PC-9 (cell line): ENCODE results near the gene MYO16. TPM values are rescaled to one million over a fixed set of nuclear protein-coding genes. Genes with fewer than 3 reads are reported as not detected.

Source experiments
- BruUV-seq: library from RNA; stranded (reverse); fragments of 400-500 nt; replicated peaks from 2 replicates; lab custom pipeline; 2021; lab: Mats Ljungman, UMichigan
- CTCF ChIA-PET: fragments of 300-600 bp; sonication (Branson Sonifier 250); formaldehyde crosslinking; loops from one replicate; lab custom pipeline; 2022; ENCODE audit warnings: antibody characterized with exemption; lab: Charles Lee
- POLR2A ChIA-PET: fragments of 300-600 bp; sonication (Branson Sonifier 250); formaldehyde crosslinking; loops from one replicate; lab custom pipeline; 2022; ENCODE audit warnings: antibody characterized with exemption; ENCODE audit not compliant: unreplicated experiment; lab: Charles Lee
- DNase-seq, 2 experiments: peaks; one replicate each; pipeline versions ENCODE4 v3.0.0 to v3.0.0-alpha.2; 2015 to 2022; ENCODE audit warnings: mixed read lengths in 1 of 2
- H2AFZ ChIP-seq: fragments of 200-600 bp; sonication (generic); 2 replicates; pipeline ENCODE4 v1.8.1; 2017; ENCODE audit warnings: antibody characterized with exemption
- H3F3A ChIP-seq: fragments of 200-600 bp; sonication (generic); 2 replicates; pipeline ENCODE4 v1.8.1; 2017; ENCODE audit warnings: antibody characterized with exemption, mild to moderate bottlenecking, low read depth; ENCODE audit not compliant: insufficient read depth
- H3K27ac ChIP-seq: fragments of 200-600 bp; sonication (generic); 2 replicates; pipeline ENCODE4 v1.6.1; 2016; ENCODE audit warnings: mixed run types
- H3K27me3 ChIP-seq: fragments of 200-600 bp; sonication (generic); 2 replicates; pipeline ENCODE4 v1.6.1; 2016; ENCODE audit warnings: low read depth, mixed run types; ENCODE audit not compliant: insufficient read depth
- H3K36me3 ChIP-seq: fragments of 200-600 bp; sonication (generic); 2 replicates; pipeline ENCODE4 v1.6.1; 2016; ENCODE audit warnings: low read depth, mixed run types
- H3K4me1 ChIP-seq: fragments of 200-600 bp; sonication (generic); replicated peaks from 2 replicates; pipeline ENCODE4 v1.6.1; 2016; ENCODE audit warnings: mixed run types; ENCODE audit not compliant: insufficient read depth
- H3K4me2 ChIP-seq: fragments of 200-600 bp; sonication (generic); 2 replicates; pipeline ENCODE4 v1.6.1; 2017; ENCODE audit warnings: mixed run types
- H3K4me3 ChIP-seq: fragments of 200-600 bp; sonication (generic); 2 replicates; pipeline ENCODE4 v1.6.1; 2016; ENCODE audit warnings: mixed run types
- H3K79me2 ChIP-seq: fragments of 200-600 bp; sonication (generic); 2 replicates; pipeline ENCODE4 v1.6.1; 2017; ENCODE audit warnings: low read depth, mixed run types
- H3K9me2 ChIP-seq: fragments of 200-600 bp; sonication (generic); 2 replicates; pipeline ENCODE4 v1.8.1; 2017; ENCODE audit warnings: mild to moderate bottlenecking; ENCODE audit not compliant: insufficient read depth
- H3K9me3 ChIP-seq: fragments of 200-600 bp; sonication (generic); 2 replicates; pipeline ENCODE4 v1.8.1; 2016; ENCODE audit warnings: low read depth; ENCODE audit not compliant: insufficient read depth
- H4K20me1 ChIP-seq: fragments of 200-600 bp; sonication (generic); 2 replicates; pipeline ENCODE4 v1.8.1; 2017; ENCODE audit not compliant: insufficient read depth
- EZH2 ChIP-seq: fragments of 200-600 bp; sonication (generic); IDR thresholded peaks from 2 replicates; pipeline ENCODE4 v1.8.0; 2017; ENCODE audit warnings: antibody characterized with exemption, low read depth
- intact Hi-C: fragments of 100-400 bp; cut with micrococcal nuclease; formaldehyde crosslinking; loops from one replicate; pipeline ENCODE4 v1.10.0; 2022; ENCODE audit not compliant: unreplicated experiment
- total RNA-seq: library from RNA; stranded (reverse); gene quantifications from 2 replicates; pipeline ENCODE4 v1.2.3, GENCODE V29; 2021
- TF ChIP-seq, protein P1 (sequence below): fragments of 200-600 bp; sonication (generic); conservative IDR thresholded peaks from 2 replicates; pipeline ENCODE4 v1.6.1; 2017; ENCODE audit warnings: mixed run types, antibody characterized with exemption, mild to moderate bottlenecking, moderate library complexity

Gene MYO16
- total RNA-seq, 1 experiment from 2014 or later, result 0.59 TPM

DNA sequence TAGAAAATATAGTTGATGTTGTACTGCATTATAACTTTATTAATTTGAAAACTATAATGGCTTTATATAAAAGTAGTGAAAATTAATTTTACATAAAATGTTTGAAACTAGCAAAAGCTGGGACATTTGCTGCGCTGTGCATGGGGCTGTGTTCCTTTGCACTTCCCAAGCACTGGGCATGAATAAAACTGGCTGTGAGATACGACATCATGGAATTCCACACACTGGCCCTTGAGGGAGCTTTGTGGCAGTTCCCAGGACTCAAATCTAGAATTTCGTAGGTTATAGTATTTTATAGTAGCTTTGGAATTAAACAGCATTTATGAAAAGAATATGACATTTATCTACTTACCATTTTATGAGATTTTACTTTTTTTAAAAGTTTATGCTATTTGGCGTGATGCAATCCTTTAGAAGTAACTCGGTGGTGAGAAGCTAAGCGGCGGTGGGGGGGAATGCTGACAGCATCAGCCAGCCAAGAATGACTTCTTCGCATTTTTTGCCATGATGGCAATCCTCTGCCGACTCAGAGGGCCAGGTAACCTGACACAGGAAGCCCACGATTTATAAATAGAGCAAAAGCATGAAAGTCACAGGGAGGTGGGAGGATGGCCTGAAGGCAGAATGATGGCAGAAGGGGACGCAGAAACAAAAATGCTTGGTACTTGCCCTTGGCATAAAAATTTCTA, 553.5 kb downstream of the MYO16 start:
- Histone ChIP-seq H3K27ac (no peak overlapping the region), H3K4me3 (no peak overlapping the region), H3K9me3 (no peaks in the 10 kb centered on the region), H3K4me2 (no peak overlapping the region), H2AFZ (no peak overlapping the region), H3F3A (peaks cover 10% of the 10 kb centered on the region; the same call in 1 of the 2 replicates), H3K27me3 (no peaks in the 10 kb centered on the region), H4K20me1 (no peaks in the 10 kb centered on the region), H3K36me3 (peaks cover 5% of the 10 kb centered on the region; the same call in 1 of the 2 replicates), H3K79me2 (no peaks in the 10 kb centered on the region), H3K9me2 (no peaks in the 10 kb centered on the region), H3K4me1 (no peaks in the 10 kb centered on the region)
- POLR2A ChIA-PET, result no interaction called here
- CTCF ChIA-PET, result no interaction called here
- TF ChIP-seq EZH2, result no peak
- TF ChIP-seq, protein P1, sequence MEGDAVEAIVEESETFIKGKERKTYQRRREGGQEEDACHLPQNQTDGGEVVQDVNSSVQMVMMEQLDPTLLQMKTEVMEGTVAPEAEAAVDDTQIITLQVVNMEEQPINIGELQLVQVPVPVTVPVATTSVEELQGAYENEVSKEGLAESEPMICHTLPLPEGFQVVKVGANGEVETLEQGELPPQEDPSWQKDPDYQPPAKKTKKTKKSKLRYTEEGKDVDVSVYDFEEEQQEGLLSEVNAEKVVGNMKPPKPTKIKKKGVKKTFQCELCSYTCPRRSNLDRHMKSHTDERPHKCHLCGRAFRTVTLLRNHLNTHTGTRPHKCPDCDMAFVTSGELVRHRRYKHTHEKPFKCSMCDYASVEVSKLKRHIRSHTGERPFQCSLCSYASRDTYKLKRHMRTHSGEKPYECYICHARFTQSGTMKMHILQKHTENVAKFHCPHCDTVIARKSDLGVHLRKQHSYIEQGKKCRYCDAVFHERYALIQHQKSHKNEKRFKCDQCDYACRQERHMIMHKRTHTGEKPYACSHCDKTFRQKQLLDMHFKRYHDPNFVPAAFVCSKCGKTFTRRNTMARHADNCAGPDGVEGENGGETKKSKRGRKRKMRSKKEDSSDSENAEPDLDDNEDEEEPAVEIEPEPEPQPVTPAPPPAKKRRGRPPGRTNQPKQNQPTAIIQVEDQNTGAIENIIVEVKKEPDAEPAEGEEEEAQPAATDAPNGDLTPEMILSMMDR, result no peak
- intact Hi-C loops, result no loop called here
- BruUV-seq, result no TSS peak
- DNase-seq, result no peak

DNA sequence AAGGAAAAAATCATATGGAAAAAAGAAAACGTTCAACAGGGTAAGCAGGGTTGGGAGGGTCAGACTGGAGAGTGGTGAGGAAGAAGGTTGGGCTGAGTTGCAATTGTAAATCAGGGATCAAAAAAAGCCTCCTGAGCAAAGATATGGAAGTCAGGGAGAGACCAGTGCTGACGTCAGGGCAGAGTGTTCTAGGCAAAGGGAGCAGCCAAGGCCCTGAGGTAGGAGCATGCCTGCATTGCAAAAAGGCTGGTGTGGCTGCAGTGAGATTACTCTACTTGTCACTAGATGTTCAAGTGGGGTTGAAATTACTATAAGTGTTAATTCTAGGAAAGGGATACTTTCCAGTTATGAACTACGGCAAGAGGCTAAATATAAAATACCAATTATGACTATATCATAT, 562.0 kb downstream of the MYO16 start:
- no TSS peak for BruUV-seq
- H4K20me1 ChIP-seq, result no peaks in the 10 kb centered on the region
- H3K9me2 ChIP-seq, result no peaks in the 10 kb centered on the region
- H3K4me1 ChIP-seq, result no peaks in the 10 kb centered on the region
- peaks cover 4% of the 10 kb centered on the region; the same call in 1 of the 2 replicates for H3F3A ChIP-seq
- ChIA-PET CTCF (no interaction called here), POLR2A (no interaction called here)
- TF ChIP-seq, protein P1, result no peak
- no peak for TF ChIP-seq EZH2
- H3K4me2 ChIP-seq, result no peak overlapping the region
- intact Hi-C loops, result no loop called here
- no peaks in the 10 kb centered on the region for H3K9me3 ChIP-seq
- H3K27me3 ChIP-seq, result no peaks in the 10 kb centered on the region
- H3K79me2 ChIP-seq, result no peaks in the 10 kb centered on the region
- H3K27ac ChIP-seq, result no peak overlapping the region
- DNase-seq, result no peak
- H3K4me3 ChIP-seq, result no peak overlapping the region
- H3K36me3 ChIP-seq, result no peaks in the 10 kb centered on the region
- no peak overlapping the region for H2AFZ ChIP-seq

DNA sequence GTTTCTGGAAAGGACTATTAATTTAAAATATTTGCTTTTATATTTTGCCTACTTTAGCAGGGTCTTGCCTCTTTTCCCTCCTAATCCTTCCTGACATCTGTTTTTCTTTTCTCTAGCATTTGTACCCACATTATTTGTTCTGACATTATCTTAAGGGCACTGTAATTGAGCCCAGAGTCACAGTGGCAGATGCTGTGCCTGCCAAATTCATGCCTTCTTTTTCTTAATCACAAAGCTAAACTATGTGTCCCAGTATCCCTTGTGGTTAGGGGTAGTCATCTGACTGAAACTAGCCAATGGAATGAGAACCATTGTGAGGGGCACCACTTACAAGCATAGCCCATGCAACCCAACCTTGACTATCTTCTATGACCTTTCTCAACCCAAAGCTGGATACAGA, 562.9 kb downstream of the MYO16 start:
- H3K9me2 ChIP-seq, result no peaks in the 10 kb centered on the region
- no peaks in the 10 kb centered on the region for H3K4me1 ChIP-seq
- H3K79me2 ChIP-seq, result no peaks in the 10 kb centered on the region
- no TSS peak for BruUV-seq
- 0 out of 2 replicates have a peak, but pooled peaks cover 7% of the 10 kb centered on the region for H3K36me3 ChIP-seq
- ChIA-PET CTCF (interaction anchor here (0.7 kb wide), 1 partner anchor 36 kb away, joined by 3 read pairs; no protein-coding TSS in a partner anchor), POLR2A (interaction anchor here (0.5 kb wide), 2 partner anchors 51 to 72 kb away, joined by 3 read pairs; no protein-coding TSS in a partner anchor)
- H3K4me2 ChIP-seq, result no peak overlapping the region
- no peak overlapping the region for H2AFZ ChIP-seq
- no peak overlapping the region for H3K4me3 ChIP-seq
- H3F3A ChIP-seq, result no peaks in the 10 kb centered on the region; the same call in 1 of the 2 replicates
- intact Hi-C loops, result no loop called here
- no peak overlapping the region for H3K27ac ChIP-seq
- no peaks in the 10 kb centered on the region for H3K27me3 ChIP-seq
- H4K20me1 ChIP-seq, result no peaks in the 10 kb centered on the region
- TF ChIP-seq EZH2, result no peak
- TF ChIP-seq, protein P1, result no peak
- H3K9me3 ChIP-seq, result no peaks in the 10 kb centered on the region
- DNase-seq, result no peak
